ENCODE data around the gene NUMB.
A peak's percentile ranks its signal among the peaks of the same experiment; 100 is the strongest.
"Not testable (repeated sequence)": the region's sequence is repeated elsewhere in the genome, so short reads cannot be mapped to it uniquely, and the experiment has no call there.

The NUMB gene

DNA sequence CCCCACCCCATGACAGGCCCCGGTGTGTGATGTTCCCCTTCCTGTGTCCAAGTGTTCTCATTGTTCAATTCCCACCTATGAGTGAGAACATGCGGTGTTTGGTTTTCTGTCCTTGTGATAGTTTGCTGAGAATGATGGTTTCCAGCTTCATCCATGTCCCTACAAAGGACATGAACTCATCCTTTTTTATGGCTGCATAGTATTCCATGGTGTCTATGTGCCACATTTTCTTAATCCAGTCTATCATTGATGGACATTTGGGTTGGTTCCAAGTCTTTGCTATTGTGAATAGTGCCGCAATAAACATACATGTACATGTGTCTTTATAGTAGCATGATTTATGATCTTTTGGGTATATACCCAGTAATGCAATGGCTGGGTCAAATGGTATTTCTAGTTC is 52.1 kb downstream of the NUMB start:
- not testable (repeated sequence) for DNase-seq

DNA sequence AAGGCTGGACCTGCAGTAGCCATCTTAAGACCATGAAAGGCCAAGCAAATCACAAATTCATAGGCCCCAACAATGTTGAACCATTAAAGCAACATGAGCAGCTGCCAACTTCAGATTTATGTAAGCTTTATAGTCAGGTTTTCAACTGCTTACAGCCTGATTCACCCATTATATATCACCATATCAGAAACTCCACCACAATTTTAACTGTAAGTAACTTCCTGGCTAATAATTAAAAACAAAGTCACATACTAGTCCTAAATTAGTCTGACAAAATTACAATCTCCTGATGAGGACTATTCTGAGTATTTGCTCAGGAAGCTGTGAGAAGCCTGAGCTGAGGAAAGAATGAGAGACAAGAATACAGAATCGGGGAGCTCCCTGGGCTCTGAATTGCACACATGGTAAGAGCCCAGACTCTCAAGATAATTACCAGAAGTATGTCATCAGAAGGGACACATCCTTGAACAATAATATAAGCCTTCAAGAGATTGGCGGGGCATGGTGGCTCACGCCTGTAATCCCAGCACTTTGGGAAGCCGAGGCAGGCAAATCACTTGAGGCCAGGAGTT is 55.1 kb downstream of the NUMB start:
- no peak for DNase-seq

DNA sequence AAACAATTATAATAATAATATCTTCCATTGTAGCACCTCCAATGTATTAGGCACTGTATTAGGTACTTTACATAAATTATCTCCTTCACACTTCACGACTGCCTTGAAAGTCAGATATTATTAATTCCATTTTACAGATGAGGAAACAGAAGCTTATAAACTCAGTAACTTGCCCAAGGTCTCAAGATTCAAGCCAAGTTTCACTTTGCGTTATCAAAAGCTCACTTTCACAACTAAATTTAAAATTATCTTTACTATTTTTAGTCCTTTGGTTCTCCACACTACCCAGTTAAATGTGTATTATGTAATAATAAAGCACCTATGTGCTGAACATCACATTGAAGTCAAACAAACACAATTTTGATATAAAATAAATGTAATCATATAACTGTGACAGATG is 55.8 kb downstream of the NUMB start:
- no peak for DNase-seq

DNA sequence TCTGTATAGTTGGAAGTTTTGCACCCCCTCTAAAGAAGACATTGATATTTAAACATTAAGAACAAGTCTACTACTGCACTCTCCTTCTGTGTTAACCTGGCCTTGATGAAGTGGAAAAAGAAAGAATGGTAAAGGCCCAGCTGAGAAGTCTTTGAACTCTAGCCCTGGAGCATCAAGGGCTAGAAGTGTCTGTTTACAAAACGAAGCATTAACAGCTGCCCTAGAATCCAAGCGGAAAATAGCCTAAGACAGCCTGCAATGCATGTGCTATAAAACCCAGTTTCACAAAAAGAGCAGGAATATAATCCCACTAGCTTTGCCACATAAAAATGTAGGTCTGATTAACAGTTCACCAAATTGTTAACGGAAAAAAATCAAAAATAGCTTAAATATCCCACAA is 60.5 kb downstream of the NUMB start:
- DNase-seq, result peak; percentile 54

DNA sequence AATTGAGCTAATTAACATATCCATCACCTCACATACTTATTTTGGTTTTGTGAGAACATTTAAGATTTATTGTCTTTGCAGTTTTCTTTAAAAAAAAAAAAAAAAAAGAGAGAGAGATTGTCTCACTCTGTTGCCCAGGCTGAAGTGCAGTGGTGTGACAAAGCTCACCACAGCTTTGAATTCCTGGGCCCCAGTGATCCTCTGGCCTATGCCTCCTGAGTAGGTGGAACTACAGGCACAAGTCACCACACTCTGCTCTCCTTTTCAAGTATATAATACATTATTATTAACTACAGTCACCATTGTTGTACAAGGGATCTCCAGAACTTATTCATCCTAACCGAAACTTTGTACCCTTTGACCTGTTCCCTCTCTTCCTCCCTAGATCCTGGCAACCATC is 64.0 kb downstream of the NUMB start:
- DNase-seq, result no peak

DNA sequence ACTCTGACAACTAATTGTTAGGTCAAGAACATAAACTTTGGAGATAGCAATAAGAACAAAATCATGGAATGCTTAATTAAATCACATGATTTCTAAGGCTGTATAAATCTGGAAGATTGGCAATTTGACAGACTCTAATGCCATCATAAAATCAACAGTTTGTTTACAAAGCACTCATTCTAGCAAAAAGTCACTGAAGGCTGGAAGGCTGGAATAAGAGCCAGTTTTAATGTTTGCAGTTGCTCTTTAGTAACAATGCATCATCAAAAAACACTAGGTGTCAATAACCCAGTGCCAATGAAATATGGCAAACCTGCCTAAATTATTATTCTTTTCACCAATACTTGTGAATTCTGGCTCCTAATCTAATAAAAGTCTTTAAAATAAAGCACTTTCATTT is 65.0 kb downstream of the NUMB start:
- no peak for DNase-seq

DNA sequence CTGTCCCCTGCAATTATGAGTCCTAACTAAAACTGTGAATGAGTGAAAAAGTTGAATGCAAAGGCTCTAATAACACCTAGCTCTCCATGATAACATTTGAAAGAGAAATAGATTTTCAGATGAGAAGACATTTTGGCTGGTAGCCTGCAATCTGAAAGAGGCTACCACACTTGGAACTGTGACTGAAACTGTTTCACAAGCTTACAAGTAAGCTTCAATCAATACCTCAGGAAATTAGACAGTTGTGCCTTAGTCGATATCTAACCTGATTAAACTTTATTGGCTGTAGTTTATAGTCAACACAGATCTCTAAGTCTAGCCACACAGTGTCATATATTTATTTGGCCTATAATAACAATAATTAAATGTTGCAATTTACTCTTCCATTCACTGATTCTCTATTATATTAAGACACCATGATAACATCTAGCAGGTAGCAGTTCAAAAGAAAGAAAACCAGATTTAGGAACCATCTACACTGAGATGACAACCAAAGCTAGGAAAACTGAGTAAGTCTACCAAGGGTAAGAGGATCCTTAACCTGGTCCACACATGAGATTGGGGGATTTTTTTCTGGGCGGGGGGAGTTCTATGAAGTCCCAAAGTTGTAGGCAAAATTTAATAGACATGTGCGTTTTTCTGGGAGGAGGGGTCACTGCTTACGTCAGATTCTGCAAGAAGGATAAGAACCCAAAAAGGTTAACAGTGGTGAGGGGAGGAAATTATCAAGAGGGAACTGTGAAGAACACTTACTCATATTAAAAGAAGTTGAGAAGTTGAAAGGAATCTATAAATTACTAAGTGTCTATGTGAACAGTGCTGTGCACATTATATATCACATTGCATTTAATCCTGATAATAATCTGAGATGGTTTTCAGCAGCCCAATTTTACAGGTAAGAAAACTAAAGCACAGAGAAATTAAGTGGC is 65.8 kb downstream of the NUMB start:
- no peak for DNase-seq

DNA sequence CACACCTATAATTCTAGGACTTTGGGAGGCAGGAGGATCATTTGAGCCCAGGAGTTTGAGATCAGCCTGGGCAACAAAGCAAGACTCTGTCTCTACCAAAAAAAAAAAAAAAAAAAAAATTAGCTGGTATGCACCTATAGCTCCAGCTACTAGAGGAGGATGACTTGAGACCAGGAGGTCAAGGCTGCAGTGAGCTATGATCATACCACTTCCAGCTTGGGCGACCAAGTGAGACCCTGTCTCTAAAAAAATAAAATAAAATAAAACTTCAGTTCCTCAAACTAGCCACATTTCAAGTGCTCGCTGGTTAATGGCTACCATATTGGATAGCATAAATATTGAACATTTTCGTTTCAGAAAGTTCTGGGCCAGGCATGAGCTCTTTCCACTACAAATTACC is 70.5 kb downstream of the NUMB start:
- not testable (repeated sequence) for DNase-seq

DNA sequence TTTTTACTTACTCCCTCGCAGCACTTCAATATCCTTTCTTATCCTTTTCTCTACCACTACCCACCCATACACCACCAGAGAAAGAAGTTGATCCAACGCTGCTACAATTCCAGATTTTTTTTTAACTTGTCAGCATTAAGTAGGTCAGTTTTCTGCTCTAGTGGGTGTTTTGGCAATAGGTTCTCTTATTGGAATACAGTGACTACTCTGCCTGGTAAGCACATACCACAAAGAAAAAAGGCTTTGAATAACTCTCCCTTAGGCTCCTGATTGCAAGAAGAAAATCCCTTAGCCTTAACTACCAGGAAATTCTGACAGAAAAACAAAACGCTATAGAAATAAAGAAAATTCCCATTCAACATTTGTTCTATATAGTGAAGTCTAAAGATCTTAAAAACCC is 72.0 kb downstream of the NUMB start:
- DNase-seq, result no peak

DNA sequence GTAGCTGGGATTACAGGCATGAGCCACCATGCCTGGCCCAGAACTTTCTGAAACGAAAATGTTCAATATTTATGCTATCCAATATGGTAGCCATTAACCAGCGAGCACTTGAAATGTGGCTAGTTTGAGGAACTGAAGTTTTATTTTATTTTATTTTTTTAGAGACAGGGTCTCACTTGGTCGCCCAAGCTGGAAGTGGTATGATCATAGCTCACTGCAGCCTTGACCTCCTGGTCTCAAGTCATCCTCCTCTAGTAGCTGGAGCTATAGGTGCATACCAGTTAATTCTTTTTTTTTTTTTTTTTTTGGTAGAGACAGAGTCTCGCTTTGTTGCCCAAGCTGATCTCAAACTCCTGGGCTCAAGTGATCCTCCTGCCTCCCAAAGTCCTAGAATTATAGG is 73.3 kb downstream of the NUMB start:
- DNase-seq, result not testable (repeated sequence)

DNA sequence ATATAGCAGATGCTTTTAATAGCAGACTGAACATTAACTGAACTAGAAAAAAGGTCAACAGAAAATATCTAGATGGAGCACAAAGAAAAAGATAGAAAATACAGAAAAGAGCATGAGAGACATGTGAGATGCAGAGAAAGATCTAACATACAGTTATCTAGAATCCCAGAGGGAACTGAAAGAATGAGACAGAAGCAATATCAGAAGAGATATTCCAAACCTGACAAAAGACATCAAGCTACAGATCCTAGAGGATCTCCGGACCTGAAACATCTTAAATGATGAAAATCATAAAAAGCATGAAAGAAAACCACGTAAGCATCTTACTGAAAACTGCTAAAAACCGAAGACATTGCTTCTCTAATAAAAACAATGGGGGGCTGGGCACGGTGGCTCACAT is 75.0 kb downstream of the NUMB start:
- DNase-seq, result no peak

DNA sequence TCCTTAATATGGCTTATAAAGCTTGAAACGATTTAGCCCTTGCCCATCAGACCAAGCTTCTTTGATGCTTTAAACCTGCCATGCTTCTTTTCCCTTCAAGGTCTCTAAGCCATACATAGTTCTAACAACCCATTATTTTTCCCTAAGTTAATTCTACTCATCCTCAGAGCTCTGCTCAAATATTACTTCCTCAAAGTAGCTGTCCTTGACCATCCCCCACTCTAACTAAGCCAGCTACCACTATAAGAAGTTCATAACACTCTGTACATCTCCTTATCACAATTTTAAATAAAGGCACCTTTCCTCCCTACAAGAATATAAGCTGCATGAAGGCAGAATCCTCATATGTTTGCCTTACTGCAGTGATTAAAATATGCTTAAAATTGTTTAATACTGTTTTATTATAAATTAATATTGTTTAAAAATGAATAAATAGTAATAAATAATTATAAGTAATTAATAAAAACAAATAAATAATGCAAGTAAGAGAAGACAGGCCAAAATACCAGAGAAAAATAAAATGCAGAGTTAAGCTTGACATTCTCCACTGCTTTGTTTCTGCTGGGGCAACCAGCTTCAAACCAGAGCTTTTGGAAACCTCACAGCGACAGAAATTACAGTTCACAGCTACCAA is 76.8 kb downstream of the NUMB start:
- no peak for DNase-seq

DNA sequence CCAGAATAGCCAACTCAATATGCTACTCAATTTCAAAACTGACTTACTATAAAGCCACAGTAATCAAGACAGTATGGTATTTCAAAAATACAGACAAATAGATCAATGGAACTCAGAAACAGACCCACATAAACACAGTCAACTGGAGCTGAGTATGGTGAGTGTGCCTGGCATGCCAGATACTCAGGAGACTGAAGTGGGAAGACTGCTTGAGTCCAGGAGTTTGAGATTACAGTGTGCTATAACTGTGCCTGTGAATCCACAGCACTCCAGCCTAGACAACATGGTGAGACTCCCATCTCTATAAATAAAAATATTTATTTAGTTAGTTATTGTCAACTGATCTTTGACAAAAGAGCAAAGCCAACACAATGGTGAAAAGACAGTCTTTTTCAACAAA is 81.8 kb downstream of the NUMB start:
- DNase-seq, result no peak

DNA sequence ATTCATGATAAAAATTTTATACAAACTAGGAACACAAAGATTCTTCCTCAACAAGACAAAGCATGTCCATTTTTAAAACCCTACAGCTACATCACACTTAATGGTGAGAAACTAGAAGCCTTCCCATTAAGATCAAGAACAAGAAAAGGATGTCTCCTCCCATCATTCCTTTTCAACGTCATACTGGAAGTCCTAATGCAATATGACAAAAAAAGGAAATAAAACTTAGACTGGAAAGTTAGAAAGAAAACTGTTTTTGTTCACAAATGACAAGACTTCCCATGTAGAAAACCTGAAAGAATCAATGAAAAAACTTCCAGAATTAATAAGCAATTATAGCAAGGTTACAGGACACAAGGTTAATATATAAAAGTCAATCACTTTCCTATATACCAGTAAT is 82.5 kb downstream of the NUMB start:
- DNase-seq, result no peak

DNA sequence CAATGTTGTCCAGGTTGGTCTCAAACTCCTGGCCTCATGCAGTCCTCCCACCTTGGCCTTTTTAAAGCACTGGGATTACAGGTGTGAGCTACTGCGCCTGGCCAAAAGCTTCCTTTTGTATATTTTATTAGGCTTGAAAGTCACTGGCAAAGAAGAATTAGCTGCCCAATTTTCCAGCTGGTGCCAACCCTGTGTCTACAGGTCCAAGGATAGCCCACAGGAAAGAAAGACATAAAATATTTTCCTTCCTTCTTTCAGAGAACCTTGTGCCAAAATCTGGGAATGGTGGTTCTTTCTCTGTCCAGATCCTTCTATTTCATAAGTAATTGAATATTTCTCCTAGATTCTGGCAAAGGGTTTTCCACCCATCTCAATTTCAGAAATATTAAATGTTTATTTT is 84.1 kb downstream of the NUMB start:
- no peak for DNase-seq

DNA sequence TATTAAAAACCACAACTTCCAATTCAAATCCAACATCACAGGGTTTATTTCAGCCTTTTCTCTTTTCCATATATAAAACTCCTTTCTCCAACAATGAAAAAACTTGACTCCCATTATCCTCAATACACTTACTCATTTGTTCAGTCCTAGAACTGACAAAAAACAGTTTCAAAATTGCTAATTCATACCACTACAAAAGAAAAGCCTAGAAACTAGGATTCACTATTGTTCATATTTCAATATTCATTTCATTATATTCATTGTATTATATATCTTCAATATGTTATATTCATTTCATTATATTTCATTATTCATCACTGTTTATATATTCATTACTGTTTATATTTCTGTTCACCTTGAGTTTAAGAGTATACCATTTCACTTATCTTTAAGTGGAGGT is 85.8 kb downstream of the NUMB start:
- DNase-seq, result no peak

DNA sequence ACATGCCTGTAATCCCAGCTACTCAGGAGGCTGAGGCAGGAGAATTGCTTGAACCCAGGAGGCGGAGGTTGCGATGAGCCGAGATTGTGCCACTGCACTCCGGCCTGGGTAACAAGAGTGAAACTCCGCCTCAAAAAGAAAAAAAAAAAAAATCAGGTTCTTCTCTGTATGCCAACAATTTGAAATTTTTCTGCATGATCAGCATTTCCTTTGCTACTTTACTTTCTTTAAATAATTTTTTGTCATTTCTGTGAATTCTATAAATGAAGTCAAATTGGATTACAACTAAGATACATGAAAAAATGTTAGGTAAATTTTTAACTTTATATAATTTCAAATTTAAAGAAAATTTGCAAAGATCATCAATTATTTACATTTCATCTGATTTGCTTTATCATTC is 87.8 kb downstream of the NUMB start:
- no peak for DNase-seq

DNA sequence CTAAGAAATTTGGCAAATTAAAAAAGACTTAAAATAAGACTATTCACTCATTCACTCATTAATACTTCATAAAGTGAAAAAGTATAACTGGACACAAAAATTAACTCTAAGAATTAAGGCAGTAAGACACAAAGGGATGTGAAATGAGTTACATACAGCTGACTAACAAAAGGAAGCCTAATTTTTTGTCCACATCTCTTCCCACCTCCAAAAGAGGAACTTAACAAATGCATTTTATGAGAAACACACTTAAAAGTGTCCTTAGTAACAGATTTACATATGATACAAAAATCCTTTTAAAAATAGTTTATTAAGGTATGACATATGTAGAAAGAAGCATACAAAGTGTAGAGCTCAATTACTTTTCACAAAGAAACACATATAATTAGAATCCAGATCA is 88.9 kb downstream of the NUMB start:
- DNase-seq, result no peak

DNA sequence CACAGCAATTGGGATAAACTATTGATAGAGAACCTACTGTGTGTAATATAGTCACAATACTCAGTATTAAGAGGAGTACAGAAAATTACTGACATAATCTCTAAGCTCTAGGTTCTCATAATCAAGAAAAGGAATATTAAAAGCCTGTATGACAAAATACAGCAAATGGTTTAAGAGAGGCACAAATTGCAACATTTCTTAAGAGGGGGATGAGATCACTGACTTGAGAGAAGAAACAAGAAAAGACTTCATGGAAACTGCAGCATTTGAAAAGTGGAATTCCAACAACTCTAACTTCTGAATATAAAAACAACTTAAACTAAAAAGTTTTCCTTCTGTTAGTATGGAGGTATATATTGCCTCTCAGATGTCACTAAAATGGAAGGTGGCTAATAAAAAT is 89.7 kb downstream of the NUMB start:
- no peak for DNase-seq

DNA sequence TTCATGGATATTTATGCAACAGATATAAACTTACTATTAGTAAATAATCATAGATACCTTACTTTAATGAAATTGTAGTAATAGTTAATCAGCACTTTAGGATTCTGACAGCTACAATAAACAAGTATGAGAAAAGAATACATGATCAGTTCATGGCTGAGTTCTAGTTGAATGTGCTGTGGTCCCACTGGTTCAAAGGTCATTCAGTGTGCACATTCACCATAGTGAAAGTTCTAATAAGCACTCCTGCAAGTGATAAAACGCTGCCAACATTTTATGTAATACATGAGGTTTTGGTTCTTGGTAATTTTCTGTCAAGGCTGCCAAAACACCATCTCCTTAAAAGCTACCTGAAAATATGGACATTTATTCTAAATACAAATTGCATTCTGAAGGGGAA is 92.6 kb downstream of the NUMB start:
- DNase-seq, result no peak

DNA sequence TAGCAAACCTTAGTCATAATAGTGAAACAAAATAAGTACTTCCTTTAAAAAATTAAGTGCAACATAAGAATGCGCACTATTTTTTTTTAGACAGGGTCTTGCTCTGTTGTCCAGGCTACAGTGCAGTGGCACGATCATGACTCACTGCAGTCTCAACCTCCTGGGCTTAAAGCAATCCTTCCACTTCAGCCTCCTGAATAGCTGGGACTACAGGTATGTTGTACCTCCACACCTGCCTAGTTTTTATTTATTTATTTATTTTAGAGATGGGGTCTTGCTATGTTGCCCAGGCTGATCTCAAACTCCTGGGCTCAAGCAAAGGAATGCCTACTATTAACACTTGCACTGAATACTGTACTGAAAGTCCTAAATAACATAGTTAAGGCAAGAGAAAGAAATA is 93.8 kb downstream of the NUMB start:
- no peak for DNase-seq

DNA sequence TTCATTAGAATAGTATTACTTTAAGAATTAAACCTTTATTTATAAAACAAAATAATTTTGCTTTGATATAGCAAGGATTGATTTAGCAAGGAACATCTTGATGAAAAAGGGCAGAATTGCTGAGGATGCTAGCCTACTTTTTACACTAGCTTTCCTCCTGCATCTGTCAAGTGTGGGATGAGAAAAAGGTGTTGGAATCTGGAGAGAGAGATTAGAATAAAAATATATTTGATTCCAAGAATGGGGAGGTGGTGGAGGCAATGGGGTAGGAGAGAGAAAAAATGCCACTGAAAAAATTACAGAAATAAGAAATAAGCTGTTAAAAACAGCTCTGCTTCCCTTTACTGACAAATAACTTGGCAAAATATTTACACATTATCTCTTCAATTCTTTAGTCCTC is 98.9 kb downstream of the NUMB start:
- DNase-seq, result no peak

DNA sequence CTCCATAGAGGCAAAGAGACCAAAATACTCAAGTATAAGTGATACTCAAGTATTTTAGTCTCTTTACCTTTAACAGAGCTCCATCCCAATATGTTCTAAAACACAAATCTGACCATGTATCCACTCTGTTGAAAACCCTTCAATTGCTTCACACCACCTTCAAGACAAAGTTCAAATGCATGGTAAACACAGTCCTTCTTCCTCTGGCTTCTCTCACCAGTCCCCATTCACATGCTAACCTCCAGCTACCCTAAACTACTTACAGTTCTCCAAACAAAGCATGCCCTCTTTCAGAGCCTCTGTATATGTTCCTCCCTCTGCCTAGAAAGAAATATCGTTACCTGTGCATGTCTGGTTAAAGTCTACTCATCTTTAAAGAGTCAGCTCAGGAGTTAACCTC is 100.2 kb downstream of the NUMB start:
- DNase-seq, result no peak

DNA sequence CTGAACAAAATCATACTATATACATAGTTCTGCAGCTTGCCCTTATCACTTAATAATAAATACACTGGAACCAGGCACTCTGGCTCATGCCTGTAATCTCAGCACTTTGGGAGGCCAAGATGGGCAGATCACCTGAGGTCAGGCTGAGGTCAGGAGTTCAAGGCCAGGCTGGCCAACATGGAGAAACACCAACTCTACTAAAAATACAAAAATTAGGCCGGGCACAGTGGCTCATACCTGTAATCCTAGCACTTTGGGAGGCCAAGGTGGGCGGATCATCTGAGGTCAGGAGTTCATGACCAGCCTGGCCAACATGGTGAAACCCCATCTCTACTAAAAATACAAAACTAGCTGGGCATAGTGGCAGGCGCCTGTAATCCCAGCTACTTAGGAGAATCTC is 109.3 kb downstream of the NUMB start:
- DNase-seq, result not testable (repeated sequence)
